IMR-90 (cell line): ENCODE measurements around the gene KRTAP12-2. TPM values are rescaled to one million over a fixed set of nuclear protein-coding genes. Genes with fewer than 3 reads are reported as not detected.

Experiments used
- ATAC-seq: fragments of 200-7000 bp; cut with Tn5 transposase; 2 replicates; pipeline ENCODE4 v1.9.1; 2020; ENCODE audit warnings: low read depth, mild to moderate bottlenecking, moderate library complexity
- BruUV-seq: library from RNA; stranded (reverse); fragments of 400-500 nt; replicated peaks from 2 replicates; lab custom pipeline; 2021; lab: Mats Ljungman, UMichigan
- CTCF ChIA-PET: fragments of 300-600 bp; formaldehyde crosslinking; extraction: SDS; loops from one replicate; lab custom pipeline; 2021; ENCODE audit warnings: antibody characterized with exemption; lab: Yijun Ruan, JAX
- POLR2A ChIA-PET: fragments of 300-600 bp; sonication (Branson Sonifier 250); formaldehyde crosslinking; loops from one replicate; lab custom pipeline; 2022; ENCODE audit warnings: antibody characterized with exemption; ENCODE audit not compliant: unreplicated experiment; lab: Charles Lee
- DNase-seq: peaks from one replicate; pipeline ENCODE4 v3.0.0; 2013
- H2AFZ ChIP-seq: replicated peaks from 2 replicates; pipeline ENCODE3; 2013; ENCODE audit warnings: low read length, mild to moderate bottlenecking; ENCODE audit not compliant: poor library complexity
- H2AK5ac ChIP-seq: 2 replicates; pipeline ENCODE4 v1.6.1; 2013; ENCODE audit warnings: low read depth, low read length, inconsistent platforms
- H2AK9ac ChIP-seq: replicated peaks from 2 replicates; pipeline ENCODE3; 2013; ENCODE audit warnings: mild to moderate bottlenecking, low read depth, low read length, moderate library complexity; ENCODE audit not compliant: poor library complexity
- H2BK120ac ChIP-seq: 2 replicates; pipeline ENCODE4 v1.6.1; 2013; ENCODE audit warnings: low read depth, low read length, inconsistent platforms
- H2BK15ac ChIP-seq: 3 replicates; pipeline ENCODE4 v1.6.1; 2013; ENCODE audit warnings: low read depth, low read length, inconsistent platforms
- H2BK20ac ChIP-seq: 2 replicates; pipeline ENCODE4 v1.6.1; 2013; ENCODE audit warnings: low read depth, mild to moderate bottlenecking, inconsistent platforms, low read length, moderate library complexity
- H2BK5ac ChIP-seq: 2 replicates; pipeline ENCODE4 v1.6.1; 2013; ENCODE audit warnings: mild to moderate bottlenecking, low read depth, low read length, inconsistent platforms; ENCODE audit not compliant: poor library complexity, severe bottlenecking
- H3K14ac ChIP-seq: replicated peaks from 2 replicates; pipeline ENCODE4 v1.6.1; 2013; ENCODE audit warnings: low read depth, low read length, inconsistent platforms
- H3K18ac ChIP-seq: 2 replicates; pipeline ENCODE4 v1.6.1; 2013; ENCODE audit warnings: low read depth, low read length, control low read depth
- H3K23ac ChIP-seq: 2 replicates; pipeline ENCODE4 v1.6.1; 2013; ENCODE audit warnings: low read depth, low read length, inconsistent platforms
- H3K27ac ChIP-seq: 2 replicates; pipeline ENCODE4 v1.5.1; 2013; ENCODE audit warnings: mild to moderate bottlenecking, control low read depth, low read length; ENCODE audit not compliant: insufficient read depth
- H3K27me3 ChIP-seq: 2 replicates; pipeline ENCODE4 v1.6.1; 2013; ENCODE audit warnings: low read length; ENCODE audit not compliant: control insufficient read depth, insufficient read depth
- H3K36me3 ChIP-seq: 2 replicates; pipeline ENCODE4 v1.6.1; 2013; ENCODE audit warnings: low read length, mixed read lengths; ENCODE audit not compliant: control insufficient read depth, insufficient read depth
- H3K4ac ChIP-seq: 2 replicates; pipeline ENCODE4 v1.6.1; 2013; ENCODE audit warnings: low read depth, low read length, inconsistent platforms
- H3K4me1 ChIP-seq: 2 replicates; pipeline ENCODE4 v1.6.1; 2013; ENCODE audit warnings: low read length, mixed read lengths; ENCODE audit not compliant: control insufficient read depth, insufficient read depth
- H3K4me2 ChIP-seq: 2 replicates; pipeline ENCODE4 v1.6.1; 2013; ENCODE audit warnings: low read depth, mild to moderate bottlenecking, control low read depth, low read length, moderate library complexity
- H3K4me3 ChIP-seq: 2 replicates; pipeline ENCODE4 v1.5.1; 2013; ENCODE audit warnings: low read depth, mild to moderate bottlenecking, control low read depth, low read length, moderate library complexity; ENCODE audit not compliant: insufficient read depth
- H3K56ac ChIP-seq: 2 replicates; pipeline ENCODE4 v1.6.1; 2013; ENCODE audit warnings: low read length, inconsistent platforms; ENCODE audit not compliant: insufficient read depth; ENCODE audit errors: extremely low read depth
- H3K79me1 ChIP-seq, 2 experiments: 2 replicates each; pipeline ENCODE4 v1.6.1; 2013; ENCODE audit warnings: low read length in 2 of 2, inconsistent platforms in 1 of 2, low read depth in 1 of 2
- H3K9ac ChIP-seq: 2 replicates; pipeline ENCODE4 v1.6.1; 2013; ENCODE audit warnings: low read depth, low read length, control low read depth
- H3K9me1 ChIP-seq: 2 replicates; pipeline ENCODE4 v1.6.1; 2013; ENCODE audit warnings: low read length, inconsistent platforms; ENCODE audit not compliant: insufficient read depth
- H3K9me3 ChIP-seq: 2 replicates; pipeline ENCODE4 v1.6.1; 2013; ENCODE audit warnings: low read length; ENCODE audit not compliant: control insufficient read depth, insufficient read depth
- H4K20me1 ChIP-seq: 2 replicates; pipeline ENCODE4 v1.6.1; 2013; ENCODE audit warnings: low read length, inconsistent platforms; ENCODE audit not compliant: insufficient read depth
- H4K5ac ChIP-seq: 2 replicates; pipeline ENCODE4 v1.6.1; 2013; ENCODE audit warnings: mild to moderate bottlenecking, low read depth, low read length, control low read depth
- H4K8ac ChIP-seq, 2 experiments: 2 replicates each; pipeline ENCODE4 v1.6.1; 2013; ENCODE audit warnings: low read depth in 2 of 2, low read length in 2 of 2, control low read depth in 1 of 2, inconsistent platforms in 1 of 2
- H4K91ac ChIP-seq: 2 replicates; pipeline ENCODE4 v1.6.1; 2013; ENCODE audit warnings: low read depth, low read length, inconsistent platforms; ENCODE audit not compliant: insufficient read depth
- BHLHE40 ChIP-seq: fragments of 150-350 bp; IDR thresholded peaks from 2 replicates; pipeline ENCODE4 v1.6.1; 2016; ENCODE audit warnings: mild to moderate bottlenecking, low read depth, low read length
- CEBPB ChIP-seq: IDR thresholded peaks from 2 replicates; pipeline ENCODE4 v1.6.1; 2012; ENCODE audit warnings: low read depth, low read length, improper control_type of control experiment
- CHD1 ChIP-seq: IDR thresholded peaks from 2 replicates; pipeline ENCODE4 v1.6.1; 2012; ENCODE audit warnings: low read depth, low read length, improper control_type of control experiment
- ELK1 ChIP-seq: fragments of 150-350 bp; IDR thresholded peaks from 2 replicates; pipeline ENCODE4 v1.6.1; 2016; ENCODE audit warnings: low read depth, mild to moderate bottlenecking, low read length, moderate library complexity, borderline replicate concordance
- FOS ChIP-seq: fragments of 150-350 bp; IDR thresholded peaks from 2 replicates; pipeline ENCODE4 v1.6.1; 2016; ENCODE audit warnings: low read depth, low read length
- MAFK ChIP-seq: IDR thresholded peaks from 2 replicates; pipeline ENCODE4 v1.6.1; 2012; ENCODE audit warnings: low read depth, low read length, improper control_type of control experiment
- MAZ ChIP-seq: IDR thresholded peaks from 2 replicates; pipeline ENCODE4 v1.6.1; 2012; ENCODE audit warnings: low read depth, mild to moderate bottlenecking, low read length, improper control_type of control experiment, moderate library complexity, borderline replicate concordance
- MXI1 ChIP-seq: IDR thresholded peaks from 2 replicates; pipeline ENCODE4 v1.6.1; 2012; ENCODE audit warnings: low read depth, mild to moderate bottlenecking, low read length, moderate library complexity, borderline replicate concordance
- NFE2L2 ChIP-seq: fragments of 150-350 bp; IDR thresholded peaks from 2 replicates; pipeline ENCODE4 v1.6.1; 2016; ENCODE audit warnings: low read depth, mild to moderate bottlenecking, low read length
- POLR2A ChIP-seq: IDR thresholded peaks from 2 replicates; pipeline ENCODE4 v1.6.1; 2012; ENCODE audit warnings: mild to moderate bottlenecking, low read depth, low read length
- RAD21 ChIP-seq: IDR thresholded peaks from 2 replicates; pipeline ENCODE4 v1.6.1; 2012; ENCODE audit warnings: low read length, improper control_type of control experiment
- RCOR1 ChIP-seq: IDR thresholded peaks from 2 replicates; pipeline ENCODE4 v1.6.1; 2012; ENCODE audit warnings: mild to moderate bottlenecking, low read length, improper control_type of control experiment; ENCODE audit not compliant: insufficient replicate concordance
- RFX5 ChIP-seq: IDR thresholded peaks from 2 replicates; pipeline ENCODE4 v1.8.0; 2012; ENCODE audit warnings: low read depth, mild to moderate bottlenecking, low read length, moderate library complexity
- SMC3 ChIP-seq: fragments of 150-350 bp; IDR thresholded peaks from 2 replicates; pipeline ENCODE4 v1.6.1; 2016; ENCODE audit warnings: low read depth, mild to moderate bottlenecking, antibody characterized with exemption, low read length, moderate library complexity
- WGBS, 2 experiments: methylation state at CpG; one replicate each; pipeline versions ENCODE4 v1.1.5 to v1.1.7; 2013; ENCODE audit warnings: missing lambda C conversion rate in 2 of 2; ENCODE audit not compliant: insufficient read length in 1 of 2; ENCODE audit errors: extremely low coverage in 2 of 2; 5-methylcytosine and 5-hydroxymethylcytosine counted together
- dilution Hi-C: fragments of 300-500 bp; cut with HindIII; formaldehyde crosslinking; loops from one replicate; pipeline ENCODE4 v1.14.3; 2018; ENCODE audit warnings: low sequenced_read_pairs; ENCODE audit not compliant: unreplicated experiment
- in situ Hi-C: fragments of 300-500 bp; cut with MboI; formaldehyde crosslinking; loops from 3 replicates; pipeline ENCODE4 v1.14.3; 2019; ENCODE audit warnings: low sequenced_read_pairs, inconsistent platforms, mixed read lengths
- intact Hi-C: fragments of 100-400 bp; cut with micrococcal nuclease; formaldehyde crosslinking; loops from 2 replicates; pipeline ENCODE4 v1.10.0; 2022
- polyA plus RNA-seq, 3 experiments: library from polyadenylated mRNA; depleted of rRNA; stranded (reverse); fragments of >200 nt; gene quantifications; 2 replicates each; pipeline ENCODE4 v1.2.3, GENCODE V29; 2012; ENCODE audit warnings: low replicate concordance in 1 of 3
- total RNA-seq: library from RNA; depleted of rRNA; stranded (reverse); fragments of >200 nt; gene quantifications from 2 replicates; pipeline ENCODE4 v1.2.3, GENCODE V29; 2012
- TF ChIP-seq, protein P1 (sequence below): fragments of 150-350 bp; IDR thresholded peaks from 2 replicates; pipeline ENCODE4 v1.6.1; 2017; ENCODE audit warnings: mild to moderate bottlenecking, antibody characterized with exemption, low read length, low read depth
- TF ChIP-seq, protein P2 (sequence below): conservative IDR thresholded peaks from 2 replicates; pipeline ENCODE4 v1.5.1; 2012; ENCODE audit warnings: mild to moderate bottlenecking, low read depth, low read length, improper control_type of control experiment

Gene KRTAP12-2
- total and polyA plus RNA-seq, 2 of the 4 experiments (the other 2 are of a cell fraction): not detected

DNA sequence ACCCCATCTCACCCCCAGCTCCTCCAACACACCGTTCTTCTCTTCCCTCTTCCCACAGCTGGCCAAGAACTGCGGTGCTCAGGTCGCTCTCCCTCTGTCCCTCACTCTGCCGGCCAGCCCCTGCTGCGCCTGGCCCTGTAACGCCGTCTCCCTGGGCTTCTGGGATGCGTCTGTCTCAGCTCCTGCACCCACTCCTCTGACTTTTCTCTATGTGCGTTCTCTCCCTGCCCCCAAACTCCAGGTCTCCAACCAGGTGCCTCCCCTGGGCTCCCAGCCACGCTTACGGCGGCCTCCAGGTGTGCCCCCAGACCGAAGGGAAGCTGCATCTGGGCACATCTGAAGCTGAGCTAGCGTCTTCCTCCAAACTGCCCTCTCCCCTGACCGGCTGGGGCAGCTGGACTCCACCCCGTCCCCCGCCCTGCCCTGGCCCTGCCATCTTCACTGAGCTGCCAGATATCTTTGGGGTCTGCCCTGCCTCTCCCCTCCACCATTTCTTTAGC lies 32.8 kb upstream of the KRTAP12-2 start:
- dilution Hi-C loops: no loop called here
- H4K8ac ChIP-seq: no peak overlapping the region
- ChIA-PET POLR2A (no interaction called here), CTCF (no interaction called here)
- H3K23ac ChIP-seq: no peak overlapping the region
- H3K27me3 ChIP-seq: peaks cover 69% of the 10 kb centered on the region
- no peaks in the 10 kb centered on the region for H3K79me1 ChIP-seq
- 39% methylated on average over 11 of the region's 17 CpGs; no CpG with 5 or more reads in 1 of the 2 experiments for WGBS, 2 experiments
- no TSS peak for BruUV-seq
- no peak overlapping the region for H2AFZ ChIP-seq
- no peak overlapping the region for H2AK5ac ChIP-seq
- H3K4me2 ChIP-seq: no peak overlapping the region
- no peak overlapping the region for H2AK9ac ChIP-seq
- in situ Hi-C loops: no loop called here
- no peak overlapping the region for H2BK5ac ChIP-seq
- H4K20me1 ChIP-seq: no peaks in the 10 kb centered on the region
- H2BK20ac ChIP-seq: no peak overlapping the region
- DNase-seq (no peak), ATAC-seq (no peak)
- no peak overlapping the region for H4K5ac ChIP-seq
- H3K56ac ChIP-seq: no peak overlapping the region
- no peaks in the 10 kb centered on the region for H3K9me3 ChIP-seq
- H2BK15ac ChIP-seq: no peak overlapping the region
- no peak overlapping the region for H4K91ac ChIP-seq
- no peaks in the 10 kb centered on the region for H3K9me1 ChIP-seq
- H3K4ac ChIP-seq: no peak overlapping the region
- H3K27ac ChIP-seq: no peak overlapping the region
- intact Hi-C loops: no loop called here
- H3K4me3 ChIP-seq: no peak overlapping the region
- no peak overlapping the region for H3K14ac ChIP-seq
- H3K9ac ChIP-seq: no peak overlapping the region
- no peaks in the 10 kb centered on the region for H3K36me3 ChIP-seq
- no peak overlapping the region for H3K18ac ChIP-seq
- no peak for TF ChIP-seq RFX5
- TF ChIP-seq CEBPB: no peak
- TF ChIP-seq RAD21: no peak
- TF ChIP-seq BHLHE40: no peak
- TF ChIP-seq MAFK: no peak
- TF ChIP-seq POLR2A: no peak
- TF ChIP-seq RCOR1: no peak
- TF ChIP-seq MAZ: no peak
- TF ChIP-seq, protein P1, sequence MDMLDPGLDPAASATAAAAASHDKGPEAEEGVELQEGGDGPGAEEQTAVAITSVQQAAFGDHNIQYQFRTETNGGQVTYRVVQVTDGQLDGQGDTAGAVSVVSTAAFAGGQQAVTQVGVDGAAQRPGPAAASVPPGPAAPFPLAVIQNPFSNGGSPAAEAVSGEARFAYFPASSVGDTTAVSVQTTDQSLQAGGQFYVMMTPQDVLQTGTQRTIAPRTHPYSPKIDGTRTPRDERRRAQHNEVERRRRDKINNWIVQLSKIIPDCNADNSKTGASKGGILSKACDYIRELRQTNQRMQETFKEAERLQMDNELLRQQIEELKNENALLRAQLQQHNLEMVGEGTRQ: no peak
- no peak for TF ChIP-seq FOS
- no peak for TF ChIP-seq SMC3
- no peak for TF ChIP-seq CHD1
- TF ChIP-seq NFE2L2: no peak
- no peak for TF ChIP-seq ELK1
- TF ChIP-seq, protein P2, sequence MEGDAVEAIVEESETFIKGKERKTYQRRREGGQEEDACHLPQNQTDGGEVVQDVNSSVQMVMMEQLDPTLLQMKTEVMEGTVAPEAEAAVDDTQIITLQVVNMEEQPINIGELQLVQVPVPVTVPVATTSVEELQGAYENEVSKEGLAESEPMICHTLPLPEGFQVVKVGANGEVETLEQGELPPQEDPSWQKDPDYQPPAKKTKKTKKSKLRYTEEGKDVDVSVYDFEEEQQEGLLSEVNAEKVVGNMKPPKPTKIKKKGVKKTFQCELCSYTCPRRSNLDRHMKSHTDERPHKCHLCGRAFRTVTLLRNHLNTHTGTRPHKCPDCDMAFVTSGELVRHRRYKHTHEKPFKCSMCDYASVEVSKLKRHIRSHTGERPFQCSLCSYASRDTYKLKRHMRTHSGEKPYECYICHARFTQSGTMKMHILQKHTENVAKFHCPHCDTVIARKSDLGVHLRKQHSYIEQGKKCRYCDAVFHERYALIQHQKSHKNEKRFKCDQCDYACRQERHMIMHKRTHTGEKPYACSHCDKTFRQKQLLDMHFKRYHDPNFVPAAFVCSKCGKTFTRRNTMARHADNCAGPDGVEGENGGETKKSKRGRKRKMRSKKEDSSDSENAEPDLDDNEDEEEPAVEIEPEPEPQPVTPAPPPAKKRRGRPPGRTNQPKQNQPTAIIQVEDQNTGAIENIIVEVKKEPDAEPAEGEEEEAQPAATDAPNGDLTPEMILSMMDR: no peak
- TF ChIP-seq MXI1: no peak
- H3K4me1 ChIP-seq: no peaks in the 10 kb centered on the region
- no peak overlapping the region for H2BK120ac ChIP-seq
